Neural cell (in vitro differentiated cells): ENCODE measurements around the gene IPO9. TPM values are rescaled to one million over a fixed set of nuclear protein-coding genes. Genes with fewer than 3 reads are reported as not detected.

Experiments
- H2AFZ ChIP-seq: fragments of 200-600, 300-800 bp; sonication (generic), shearing (Covaris generic); 2 replicates; pipeline ENCODE4 v1.6.0; 2014; ENCODE audit warnings: low read depth, mild to moderate bottlenecking, antibody characterized with exemption, low read length, moderate library complexity
- H3F3A ChIP-seq: fragments of 200-600 bp; shearing (Covaris generic); 2 replicates; pipeline ENCODE4 v1.6.1; 2016; ENCODE audit warnings: mild to moderate bottlenecking, moderate library complexity, mixed read lengths, antibody characterized with exemption, low read length; ENCODE audit not compliant: insufficient read depth, poor library complexity, severe bottlenecking
- H3K27ac ChIP-seq: fragments of 200-600, 300-800 bp; sonication (generic), shearing (Covaris generic); 2 replicates; pipeline ENCODE4 v1.5.1; 2014; ENCODE audit warnings: mild to moderate bottlenecking, low read length, moderate library complexity
- H3K27me3 ChIP-seq: fragments of 300-800, 200-600 bp; sonication (generic), shearing (Covaris generic); 2 replicates; pipeline ENCODE4 v1.6.0; 2014; ENCODE audit warnings: mild to moderate bottlenecking, low read depth, low read length, moderate library complexity; ENCODE audit not compliant: insufficient read depth
- H3K36me3 ChIP-seq: fragments of 300-800, 200-600 bp; sonication (generic), shearing (Covaris generic); 2 replicates; pipeline ENCODE4 v1.5.1; 2014; ENCODE audit warnings: mild to moderate bottlenecking, antibody characterized with exemption, low read length, moderate library complexity; ENCODE audit not compliant: insufficient read depth
- H3K4me2 ChIP-seq: fragments of 300-800, 200-600 bp; sonication (generic), shearing (Covaris generic); 2 replicates; pipeline ENCODE4 v1.6.0; 2014; ENCODE audit warnings: mild to moderate bottlenecking, low read length
- H3K4me3 ChIP-seq: fragments of 300-800, 200-600 bp; sonication (generic), shearing (Covaris generic); 2 replicates; pipeline ENCODE4 v1.5.1; 2014; ENCODE audit warnings: mild to moderate bottlenecking, low read length, moderate library complexity
- H3K79me2 ChIP-seq: fragments of 200-600 bp; shearing (Covaris generic); replicated peaks from 2 replicates; pipeline ENCODE4 v1.6.0; 2014; ENCODE audit warnings: mild to moderate bottlenecking, low read length, moderate library complexity; ENCODE audit not compliant: insufficient read depth
- H3K9ac ChIP-seq: fragments of 300-800, 200-600 bp; sonication (generic), shearing (Covaris generic); 2 replicates; pipeline ENCODE4 v1.6.1; 2016; ENCODE audit warnings: mild to moderate bottlenecking, low read length, mixed read lengths
- H3K9me2 ChIP-seq: fragments of 200-600 bp; shearing (Covaris generic); 2 replicates; pipeline ENCODE4 v1.6.1; 2016; ENCODE audit warnings: mild to moderate bottlenecking, low read length, mixed read lengths; ENCODE audit not compliant: insufficient read depth
- H3K9me3 ChIP-seq: fragments of 200-600, 300-800 bp; sonication (generic), shearing (Covaris generic); 2 replicates; pipeline ENCODE4 v1.6.1; 2016; ENCODE audit warnings: mild to moderate bottlenecking, mixed run types, low read length, moderate library complexity, mixed read lengths
- H4K20me1 ChIP-seq: fragments of 200-600 bp; shearing (Covaris generic); 2 replicates; pipeline ENCODE4 v1.6.1; 2016; ENCODE audit warnings: mild to moderate bottlenecking, mixed run types; ENCODE audit not compliant: insufficient read depth
- CTCF ChIP-seq: fragments of 450-650 bp; IDR thresholded peaks from 2 replicates; pipeline ENCODE4 v1.5.1; 2014; ENCODE audit warnings: antibody characterized with exemption, mild to moderate bottlenecking, moderate library complexity; ENCODE audit not compliant: poor library complexity, severe bottlenecking
- EP300 ChIP-seq: fragments of 450-650 bp; conservative IDR thresholded peaks from 2 replicates; pipeline ENCODE4 v1.6.1; 2014; ENCODE audit warnings: antibody characterized with exemption, mild to moderate bottlenecking, moderate library complexity; ENCODE audit not compliant: poor library complexity, severe bottlenecking
- EZH2 ChIP-seq: fragments of 200-600, 300-800 bp; shearing (Covaris generic), sonication (generic); IDR thresholded peaks from 2 replicates; pipeline ENCODE4 v1.6.1; 2014; ENCODE audit warnings: antibody characterized with exemption, low read length, borderline replicate concordance, mild to moderate bottlenecking; ENCODE audit not compliant: insufficient read depth, poor library complexity, severe bottlenecking
- MXI1 ChIP-seq: fragments of 450-650 bp; conservative IDR thresholded peaks from 2 replicates; pipeline ENCODE4 v1.6.1; 2014; ENCODE audit warnings: antibody characterized with exemption, mild to moderate bottlenecking; ENCODE audit not compliant: poor library complexity, severe bottlenecking
- POLR2AphosphoS5 ChIP-seq: IDR thresholded peaks from 2 replicates; pipeline ENCODE4 v1.6.1; 2012
- RAD21 ChIP-seq: fragments of 450-650 bp; conservative IDR thresholded peaks from 2 replicates; pipeline ENCODE4 v1.6.1; 2014; ENCODE audit warnings: antibody characterized with exemption, mild to moderate bottlenecking, moderate library complexity
- REST ChIP-seq: IDR thresholded peaks from 2 replicates; pipeline ENCODE4 v1.6.1; 2012; ENCODE audit warnings: borderline replicate concordance
- SMC3 ChIP-seq: fragments of 450-650 bp; conservative IDR thresholded peaks from 2 replicates; pipeline ENCODE4 v1.6.1; 2014; ENCODE audit warnings: antibody characterized with exemption, mild to moderate bottlenecking, moderate library complexity; ENCODE audit not compliant: poor library complexity
- TAF1 ChIP-seq: IDR thresholded peaks from 2 replicates; pipeline ENCODE4 v1.6.1; 2012; ENCODE audit warnings: low read depth
- polyA plus RNA-seq: library from polyadenylated mRNA; depleted of rRNA; stranded (reverse); fragments of >200 nt; gene quantifications from 2 replicates; pipeline ENCODE4 v1.2.3, GENCODE V29; 2014

The IPO9 gene
- polyA plus RNA-seq, 1 donor from 2014 or later: 45.0 TPM

- no peaks in the 10 kb centered on the region for H3K27me3 ChIP-seq
- peaks cover 27% of the 10 kb centered on the region for H3K79me2 ChIP-seq
- no peak overlapping the region for H3K4me2 ChIP-seq
- H2AFZ ChIP-seq: no peak overlapping the region
- no peak overlapping the region for H3K27ac ChIP-seq
- H3K9ac ChIP-seq: no peak overlapping the region
- H3K36me3 ChIP-seq: peaks cover 15% of the 10 kb centered on the region
- H4K20me1 ChIP-seq: no peaks in the 10 kb centered on the region
- no peak overlapping the region for H3K4me3 ChIP-seq
- H3K9me3 ChIP-seq: no peaks in the 10 kb centered on the region
- no peaks in the 10 kb centered on the region for H3K9me2 ChIP-seq
- no peaks in the 10 kb centered on the region for H3F3A ChIP-seq
- no peak for TF ChIP-seq EP300
- no peak for TF ChIP-seq POLR2AphosphoS5
- no peak for TF ChIP-seq EZH2
- TF ChIP-seq TAF1: no peak
- TF ChIP-seq REST: no peak
- TF ChIP-seq SMC3: no peak
- no peak for TF ChIP-seq MXI1
- no peak for TF ChIP-seq CTCF
- TF ChIP-seq RAD21: no peak
These were observed 48.0 kb upstream of the IPO9 start for GRCh38 chr1:201780952-201781351.

GRCh38 chr1:201781437-201781836 lies 47.5 kb upstream of the IPO9 start:
- H3K27ac ChIP-seq: no peak overlapping the region
- no peaks in the 10 kb centered on the region for H3K9me3 ChIP-seq
- H2AFZ ChIP-seq: no peak overlapping the region
- peaks cover 19% of the 10 kb centered on the region for H3K36me3 ChIP-seq
- no peak overlapping the region for H3K4me2 ChIP-seq
- peaks cover 24% of the 10 kb centered on the region for H3K79me2 ChIP-seq
- H3K9ac ChIP-seq: no peak overlapping the region
- no peaks in the 10 kb centered on the region for H3F3A ChIP-seq
- TF ChIP-seq POLR2AphosphoS5: no peak
- TF ChIP-seq MXI1: no peak
- no peak for TF ChIP-seq EP300
- no peak for TF ChIP-seq CTCF
- H3K27me3 ChIP-seq: no peaks in the 10 kb centered on the region
- H4K20me1 ChIP-seq: no peaks in the 10 kb centered on the region
- no peak overlapping the region for H3K4me3 ChIP-seq
- H3K9me2 ChIP-seq: no peaks in the 10 kb centered on the region
